ENCODE measurements around the gene WNT9A. TPM values are rescaled to one million over a fixed set of nuclear protein-coding genes. Genes with fewer than 3 reads are reported as not detected.

Gene WNT9A
- polyA plus RNA-seq, 3 donors, result not detected

- no peak overlapping the region for H3K27ac ChIP-seq (ENCODE audit: low read depth in 1 of 2, low read length in 2 of 2)
- H3K4me2 ChIP-seq (replicated peaks; ENCODE audit: extremely low read depth, low read length, poor library complexity, severe bottlenecking), result no peak overlapping the region
- DNase-seq, result no peak
- H3K9me3 ChIP-seq (replicated peaks in 1 of 2; ENCODE audit: control insufficient read depth in 1 of 2, insufficient read depth in 1 of 2, low read length in 2 of 2), result peaks cover 0 to 8% of the 10 kb centered on the region in 2 donors
- Mint-ChIP-seq H3K4me3 (peak overlapping the region in 1 of 2 donors; percentile 80), H3K36me3 (no peaks in the 10 kb centered on the region), H3K27me3 (ENCODE audit: low read depth in 3 of 3) (peaks cover 36 to 50% (median 41%) of the 10 kb centered on the region in 3 donors), H3K27ac (no peak overlapping the region), H3K9me3 (peaks cover 0 to 8% (median 0%) of the 10 kb centered on the region in 7 donors), H3K4me1 (peaks cover 9% of the 10 kb centered on the region)
- H3K27me3 ChIP-seq (ENCODE audit: control insufficient read depth in 2 of 2, insufficient read depth in 2 of 2, low read length in 2 of 2), result peaks cover 9 to 45% of the 10 kb centered on the region in 2 donors
- intact Hi-C loops (cut with micrococcal nuclease), result loop anchor here (5.0 kb wide), 1 partner anchor 184 kb away; no protein-coding TSS in a partner anchor
- 27% methylated on average over 19 of the region's 19 CpGs for WGBS (ENCODE audit: insufficient coverage)
- no peaks in the 10 kb centered on the region for H3K79me2 ChIP-seq (ENCODE audit: insufficient read depth, low read length)
- H3K36me3 ChIP-seq (replicated peaks in 1 of 2; ENCODE audit: control insufficient read depth in 1 of 2, insufficient read depth in 2 of 2, low read length in 2 of 2), result no peaks in the 10 kb centered on the region
- no peaks in the 10 kb centered on the region for H4K20me1 ChIP-seq (ENCODE audit: insufficient read depth, low read length)
- TF ChIP-seq, protein P1, sequence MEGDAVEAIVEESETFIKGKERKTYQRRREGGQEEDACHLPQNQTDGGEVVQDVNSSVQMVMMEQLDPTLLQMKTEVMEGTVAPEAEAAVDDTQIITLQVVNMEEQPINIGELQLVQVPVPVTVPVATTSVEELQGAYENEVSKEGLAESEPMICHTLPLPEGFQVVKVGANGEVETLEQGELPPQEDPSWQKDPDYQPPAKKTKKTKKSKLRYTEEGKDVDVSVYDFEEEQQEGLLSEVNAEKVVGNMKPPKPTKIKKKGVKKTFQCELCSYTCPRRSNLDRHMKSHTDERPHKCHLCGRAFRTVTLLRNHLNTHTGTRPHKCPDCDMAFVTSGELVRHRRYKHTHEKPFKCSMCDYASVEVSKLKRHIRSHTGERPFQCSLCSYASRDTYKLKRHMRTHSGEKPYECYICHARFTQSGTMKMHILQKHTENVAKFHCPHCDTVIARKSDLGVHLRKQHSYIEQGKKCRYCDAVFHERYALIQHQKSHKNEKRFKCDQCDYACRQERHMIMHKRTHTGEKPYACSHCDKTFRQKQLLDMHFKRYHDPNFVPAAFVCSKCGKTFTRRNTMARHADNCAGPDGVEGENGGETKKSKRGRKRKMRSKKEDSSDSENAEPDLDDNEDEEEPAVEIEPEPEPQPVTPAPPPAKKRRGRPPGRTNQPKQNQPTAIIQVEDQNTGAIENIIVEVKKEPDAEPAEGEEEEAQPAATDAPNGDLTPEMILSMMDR (IDR thresholded peaks at IDR 0.05), result no peak
- no peak overlapping the region for H3K4me3 ChIP-seq (replicated peaks in 1 of 3; ENCODE audit: low read depth in 2 of 3, low read length in 3 of 3)
- peaks cover 0 to 10% of the 10 kb centered on the region in 2 donors for H3K4me1 ChIP-seq (ENCODE audit: control insufficient read depth in 1 of 2, insufficient read depth in 2 of 2, low read length in 2 of 2)
- H2AFZ ChIP-seq (ENCODE audit: insufficient read depth, low read depth, low read length, poor library complexity, severe bottlenecking), result no peak overlapping the region
- no peak overlapping the region for H3K9ac ChIP-seq (ENCODE audit: insufficient read depth, low read length, poor library complexity, severe bottlenecking)
Observed at GRCh38 chr1:227945891-227946623, 1.7 kb downstream of the WNT9A start.

GRCh38 chr1:227944931-227945890 is 2.5 kb downstream of the WNT9A start:
- H3K4me1 ChIP-seq (ENCODE audit: control insufficient read depth in 1 of 2, insufficient read depth in 2 of 2, low read length in 2 of 2), result peaks cover 0 to 10% of the 10 kb centered on the region in 2 donors
- DNase-seq, result no peak
- no peak overlapping the region for H3K9ac ChIP-seq (ENCODE audit: insufficient read depth, low read length, poor library complexity, severe bottlenecking)
- H3K79me2 ChIP-seq (ENCODE audit: insufficient read depth, low read length), result no peaks in the 10 kb centered on the region
- 92% methylated on average over 10 of the region's 18 CpGs for WGBS (ENCODE audit: insufficient coverage)
- Mint-ChIP-seq H3K36me3 (no peaks in the 10 kb centered on the region), H3K27me3 (ENCODE audit: low read depth in 3 of 3) (peaks cover 32 to 42% (median 42%) of the 10 kb centered on the region in 3 donors), H3K4me1 (peaks cover 9% of the 10 kb centered on the region), H3K9me3 (peaks cover 0 to 8% (median 0%) of the 10 kb centered on the region in 7 donors), H3K27ac (no peak overlapping the region), H3K4me3 (no peak overlapping the region)
- H3K9me3 ChIP-seq (replicated peaks in 1 of 2; ENCODE audit: control insufficient read depth in 1 of 2, insufficient read depth in 1 of 2, low read length in 2 of 2), result peaks cover 0 to 8% of the 10 kb centered on the region in 2 donors
- intact Hi-C loops (cut with micrococcal nuclease), result loop anchor here (5.0 kb wide), 1 partner anchor 183 kb away; no protein-coding TSS in a partner anchor
- H2AFZ ChIP-seq (ENCODE audit: insufficient read depth, low read depth, low read length, poor library complexity, severe bottlenecking), result no peak overlapping the region
- peaks cover 9 to 38% of the 10 kb centered on the region in 2 donors for H3K27me3 ChIP-seq (ENCODE audit: control insufficient read depth in 2 of 2, insufficient read depth in 2 of 2, low read length in 2 of 2)
- H3K27ac ChIP-seq (ENCODE audit: low read depth in 1 of 2, low read length in 2 of 2), result no peak overlapping the region
- no peak overlapping the region for H3K4me2 ChIP-seq (replicated peaks; ENCODE audit: extremely low read depth, low read length, poor library complexity, severe bottlenecking)
- TF ChIP-seq, protein P1 (IDR thresholded peaks at IDR 0.05), result no peak
- no peaks in the 10 kb centered on the region for H4K20me1 ChIP-seq (ENCODE audit: insufficient read depth, low read length)
- H3K4me3 ChIP-seq (replicated peaks in 1 of 3; ENCODE audit: low read depth in 2 of 3, low read length in 3 of 3), result no peak overlapping the region
- no peaks in the 10 kb centered on the region for H3K36me3 ChIP-seq (replicated peaks in 1 of 2; ENCODE audit: control insufficient read depth in 1 of 2, insufficient read depth in 2 of 2, low read length in 2 of 2)

Measured in CD14-positive monocyte (primary cell).